DND-41 (cell line): ENCODE measurements around the gene ADGRD2.

ENCODE experiments used
- CTCF ChIP-seq: IDR thresholded peaks from 2 replicates; pipeline ENCODE4 v1.5.1; 2012; ENCODE audit warnings: borderline replicate concordance, low read length, moderate library complexity, mild to moderate bottlenecking; ENCODE audit not compliant: poor library complexity, severe bottlenecking; ENCODE audit errors: extremely low read depth
- EZH2 ChIP-seq: IDR thresholded peaks from 3 replicates; pipeline ENCODE4 v1.6.1; 2012; ENCODE audit warnings: borderline replicate concordance, low read depth, mild to moderate bottlenecking, moderate library complexity, low read length, inconsistent platforms; ENCODE audit not compliant: severe bottlenecking

- TF ChIP-seq CTCF: no peak
- TF ChIP-seq EZH2: no peak
Measured at GRCh38 chr9:124458441-124458840, 8.2 kb downstream of the ADGRD2 start.
